ENCODE measurements around the gene ENGASE.

DNA sequence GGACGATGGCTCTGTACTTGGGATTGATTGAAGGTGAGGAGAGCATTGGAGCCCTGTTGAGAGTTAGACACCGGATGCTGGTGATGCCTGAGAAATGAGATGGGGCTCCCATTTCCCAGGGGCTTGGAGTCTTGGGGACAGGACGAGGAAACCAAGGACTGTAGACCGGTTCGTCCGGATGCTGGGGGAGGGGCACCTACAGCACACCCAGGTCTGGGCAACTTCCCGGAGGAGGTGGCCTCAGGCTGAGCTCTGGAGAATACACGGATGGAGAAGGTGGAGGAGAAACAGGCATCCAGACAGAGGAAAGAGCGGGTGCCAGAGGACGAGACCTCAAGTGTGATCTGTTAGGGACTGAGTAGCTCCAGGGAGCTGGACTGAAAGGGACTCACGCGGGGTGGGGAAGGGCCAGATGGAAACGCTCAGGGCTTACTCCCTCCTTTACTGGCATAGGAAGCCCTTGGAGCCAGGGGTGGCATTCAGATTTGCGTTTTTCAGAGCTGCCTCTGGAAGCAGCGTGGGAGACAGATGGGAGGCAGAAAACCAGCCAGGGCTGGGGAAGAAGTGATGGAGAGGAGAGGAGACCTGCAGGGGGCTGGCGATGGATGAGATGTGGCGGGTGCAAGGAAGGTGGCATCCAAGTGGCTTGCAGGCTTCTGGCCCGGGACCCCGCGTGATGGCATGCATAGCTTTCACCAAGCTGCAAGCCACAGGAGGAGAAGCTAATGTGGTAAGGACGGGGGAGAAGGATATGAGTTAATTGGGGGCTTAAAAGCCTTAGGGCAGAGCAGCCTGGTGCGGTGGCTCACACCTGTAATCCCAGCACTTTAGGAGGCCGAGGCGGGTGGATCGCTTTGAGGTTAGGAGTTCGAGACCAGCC lies 42.4 kb upstream of the ENGASE start:
- TF ChIP-seq, protein P1, sequence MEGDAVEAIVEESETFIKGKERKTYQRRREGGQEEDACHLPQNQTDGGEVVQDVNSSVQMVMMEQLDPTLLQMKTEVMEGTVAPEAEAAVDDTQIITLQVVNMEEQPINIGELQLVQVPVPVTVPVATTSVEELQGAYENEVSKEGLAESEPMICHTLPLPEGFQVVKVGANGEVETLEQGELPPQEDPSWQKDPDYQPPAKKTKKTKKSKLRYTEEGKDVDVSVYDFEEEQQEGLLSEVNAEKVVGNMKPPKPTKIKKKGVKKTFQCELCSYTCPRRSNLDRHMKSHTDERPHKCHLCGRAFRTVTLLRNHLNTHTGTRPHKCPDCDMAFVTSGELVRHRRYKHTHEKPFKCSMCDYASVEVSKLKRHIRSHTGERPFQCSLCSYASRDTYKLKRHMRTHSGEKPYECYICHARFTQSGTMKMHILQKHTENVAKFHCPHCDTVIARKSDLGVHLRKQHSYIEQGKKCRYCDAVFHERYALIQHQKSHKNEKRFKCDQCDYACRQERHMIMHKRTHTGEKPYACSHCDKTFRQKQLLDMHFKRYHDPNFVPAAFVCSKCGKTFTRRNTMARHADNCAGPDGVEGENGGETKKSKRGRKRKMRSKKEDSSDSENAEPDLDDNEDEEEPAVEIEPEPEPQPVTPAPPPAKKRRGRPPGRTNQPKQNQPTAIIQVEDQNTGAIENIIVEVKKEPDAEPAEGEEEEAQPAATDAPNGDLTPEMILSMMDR (conservative IDR thresholded peaks at IDR 0.05; ENCODE audit: low read depth in 2 of 2), result no peak
- TF ChIP-seq, protein P2, sequence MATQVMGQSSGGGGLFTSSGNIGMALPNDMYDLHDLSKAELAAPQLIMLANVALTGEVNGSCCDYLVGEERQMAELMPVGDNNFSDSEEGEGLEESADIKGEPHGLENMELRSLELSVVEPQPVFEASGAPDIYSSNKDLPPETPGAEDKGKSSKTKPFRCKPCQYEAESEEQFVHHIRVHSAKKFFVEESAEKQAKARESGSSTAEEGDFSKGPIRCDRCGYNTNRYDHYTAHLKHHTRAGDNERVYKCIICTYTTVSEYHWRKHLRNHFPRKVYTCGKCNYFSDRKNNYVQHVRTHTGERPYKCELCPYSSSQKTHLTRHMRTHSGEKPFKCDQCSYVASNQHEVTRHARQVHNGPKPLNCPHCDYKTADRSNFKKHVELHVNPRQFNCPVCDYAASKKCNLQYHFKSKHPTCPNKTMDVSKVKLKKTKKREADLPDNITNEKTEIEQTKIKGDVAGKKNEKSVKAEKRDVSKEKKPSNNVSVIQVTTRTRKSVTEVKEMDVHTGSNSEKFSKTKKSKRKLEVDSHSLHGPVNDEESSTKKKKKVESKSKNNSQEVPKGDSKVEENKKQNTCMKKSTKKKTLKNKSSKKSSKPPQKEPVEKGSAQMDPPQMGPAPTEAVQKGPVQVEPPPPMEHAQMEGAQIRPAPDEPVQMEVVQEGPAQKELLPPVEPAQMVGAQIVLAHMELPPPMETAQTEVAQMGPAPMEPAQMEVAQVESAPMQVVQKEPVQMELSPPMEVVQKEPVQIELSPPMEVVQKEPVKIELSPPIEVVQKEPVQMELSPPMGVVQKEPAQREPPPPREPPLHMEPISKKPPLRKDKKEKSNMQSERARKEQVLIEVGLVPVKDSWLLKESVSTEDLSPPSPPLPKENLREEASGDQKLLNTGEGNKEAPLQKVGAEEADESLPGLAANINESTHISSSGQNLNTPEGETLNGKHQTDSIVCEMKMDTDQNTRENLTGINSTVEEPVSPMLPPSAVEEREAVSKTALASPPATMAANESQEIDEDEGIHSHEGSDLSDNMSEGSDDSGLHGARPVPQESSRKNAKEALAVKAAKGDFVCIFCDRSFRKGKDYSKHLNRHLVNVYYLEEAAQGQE (IDR thresholded peaks at IDR 0.05; ENCODE audit: unreplicated experiment), result no peak
- TF ChIP-seq POLR2AphosphoS5 (IDR thresholded peaks at IDR 0.05; ENCODE audit: low read depth) (no peak), EZH2 (IDR thresholded peaks at IDR 0.05; ENCODE audit: low read depth, unreplicated experiment) (no peak), CREB1 (CRISPR knock-in tag; IDR thresholded peaks at IDR 0.05; ENCODE audit: low read depth) (no peak), JUNB (IDR thresholded peaks at IDR 0.05; ENCODE audit: unreplicated experiment) (no peak), EZH2phosphoT487 (IDR thresholded peaks at IDR 0.05; ENCODE audit: unreplicated experiment) (no peak), NANOG (IDR thresholded peaks at IDR 0.05; ENCODE audit: borderline replicate concordance) (no peak), ZNF331 (CRISPR knock-in tag; IDR thresholded peaks at IDR 0.05; ENCODE audit: low read depth) (no peak)
- TF ChIP-seq, protein P3, sequence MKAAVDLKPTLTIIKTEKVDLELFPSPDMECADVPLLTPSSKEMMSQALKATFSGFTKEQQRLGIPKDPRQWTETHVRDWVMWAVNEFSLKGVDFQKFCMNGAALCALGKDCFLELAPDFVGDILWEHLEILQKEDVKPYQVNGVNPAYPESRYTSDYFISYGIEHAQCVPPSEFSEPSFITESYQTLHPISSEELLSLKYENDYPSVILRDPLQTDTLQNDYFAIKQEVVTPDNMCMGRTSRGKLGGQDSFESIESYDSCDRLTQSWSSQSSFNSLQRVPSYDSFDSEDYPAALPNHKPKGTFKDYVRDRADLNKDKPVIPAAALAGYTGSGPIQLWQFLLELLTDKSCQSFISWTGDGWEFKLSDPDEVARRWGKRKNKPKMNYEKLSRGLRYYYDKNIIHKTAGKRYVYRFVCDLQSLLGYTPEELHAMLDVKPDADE (IDR thresholded peaks at IDR 0.05), result no peak
- TF ChIP-seq, protein P4, sequence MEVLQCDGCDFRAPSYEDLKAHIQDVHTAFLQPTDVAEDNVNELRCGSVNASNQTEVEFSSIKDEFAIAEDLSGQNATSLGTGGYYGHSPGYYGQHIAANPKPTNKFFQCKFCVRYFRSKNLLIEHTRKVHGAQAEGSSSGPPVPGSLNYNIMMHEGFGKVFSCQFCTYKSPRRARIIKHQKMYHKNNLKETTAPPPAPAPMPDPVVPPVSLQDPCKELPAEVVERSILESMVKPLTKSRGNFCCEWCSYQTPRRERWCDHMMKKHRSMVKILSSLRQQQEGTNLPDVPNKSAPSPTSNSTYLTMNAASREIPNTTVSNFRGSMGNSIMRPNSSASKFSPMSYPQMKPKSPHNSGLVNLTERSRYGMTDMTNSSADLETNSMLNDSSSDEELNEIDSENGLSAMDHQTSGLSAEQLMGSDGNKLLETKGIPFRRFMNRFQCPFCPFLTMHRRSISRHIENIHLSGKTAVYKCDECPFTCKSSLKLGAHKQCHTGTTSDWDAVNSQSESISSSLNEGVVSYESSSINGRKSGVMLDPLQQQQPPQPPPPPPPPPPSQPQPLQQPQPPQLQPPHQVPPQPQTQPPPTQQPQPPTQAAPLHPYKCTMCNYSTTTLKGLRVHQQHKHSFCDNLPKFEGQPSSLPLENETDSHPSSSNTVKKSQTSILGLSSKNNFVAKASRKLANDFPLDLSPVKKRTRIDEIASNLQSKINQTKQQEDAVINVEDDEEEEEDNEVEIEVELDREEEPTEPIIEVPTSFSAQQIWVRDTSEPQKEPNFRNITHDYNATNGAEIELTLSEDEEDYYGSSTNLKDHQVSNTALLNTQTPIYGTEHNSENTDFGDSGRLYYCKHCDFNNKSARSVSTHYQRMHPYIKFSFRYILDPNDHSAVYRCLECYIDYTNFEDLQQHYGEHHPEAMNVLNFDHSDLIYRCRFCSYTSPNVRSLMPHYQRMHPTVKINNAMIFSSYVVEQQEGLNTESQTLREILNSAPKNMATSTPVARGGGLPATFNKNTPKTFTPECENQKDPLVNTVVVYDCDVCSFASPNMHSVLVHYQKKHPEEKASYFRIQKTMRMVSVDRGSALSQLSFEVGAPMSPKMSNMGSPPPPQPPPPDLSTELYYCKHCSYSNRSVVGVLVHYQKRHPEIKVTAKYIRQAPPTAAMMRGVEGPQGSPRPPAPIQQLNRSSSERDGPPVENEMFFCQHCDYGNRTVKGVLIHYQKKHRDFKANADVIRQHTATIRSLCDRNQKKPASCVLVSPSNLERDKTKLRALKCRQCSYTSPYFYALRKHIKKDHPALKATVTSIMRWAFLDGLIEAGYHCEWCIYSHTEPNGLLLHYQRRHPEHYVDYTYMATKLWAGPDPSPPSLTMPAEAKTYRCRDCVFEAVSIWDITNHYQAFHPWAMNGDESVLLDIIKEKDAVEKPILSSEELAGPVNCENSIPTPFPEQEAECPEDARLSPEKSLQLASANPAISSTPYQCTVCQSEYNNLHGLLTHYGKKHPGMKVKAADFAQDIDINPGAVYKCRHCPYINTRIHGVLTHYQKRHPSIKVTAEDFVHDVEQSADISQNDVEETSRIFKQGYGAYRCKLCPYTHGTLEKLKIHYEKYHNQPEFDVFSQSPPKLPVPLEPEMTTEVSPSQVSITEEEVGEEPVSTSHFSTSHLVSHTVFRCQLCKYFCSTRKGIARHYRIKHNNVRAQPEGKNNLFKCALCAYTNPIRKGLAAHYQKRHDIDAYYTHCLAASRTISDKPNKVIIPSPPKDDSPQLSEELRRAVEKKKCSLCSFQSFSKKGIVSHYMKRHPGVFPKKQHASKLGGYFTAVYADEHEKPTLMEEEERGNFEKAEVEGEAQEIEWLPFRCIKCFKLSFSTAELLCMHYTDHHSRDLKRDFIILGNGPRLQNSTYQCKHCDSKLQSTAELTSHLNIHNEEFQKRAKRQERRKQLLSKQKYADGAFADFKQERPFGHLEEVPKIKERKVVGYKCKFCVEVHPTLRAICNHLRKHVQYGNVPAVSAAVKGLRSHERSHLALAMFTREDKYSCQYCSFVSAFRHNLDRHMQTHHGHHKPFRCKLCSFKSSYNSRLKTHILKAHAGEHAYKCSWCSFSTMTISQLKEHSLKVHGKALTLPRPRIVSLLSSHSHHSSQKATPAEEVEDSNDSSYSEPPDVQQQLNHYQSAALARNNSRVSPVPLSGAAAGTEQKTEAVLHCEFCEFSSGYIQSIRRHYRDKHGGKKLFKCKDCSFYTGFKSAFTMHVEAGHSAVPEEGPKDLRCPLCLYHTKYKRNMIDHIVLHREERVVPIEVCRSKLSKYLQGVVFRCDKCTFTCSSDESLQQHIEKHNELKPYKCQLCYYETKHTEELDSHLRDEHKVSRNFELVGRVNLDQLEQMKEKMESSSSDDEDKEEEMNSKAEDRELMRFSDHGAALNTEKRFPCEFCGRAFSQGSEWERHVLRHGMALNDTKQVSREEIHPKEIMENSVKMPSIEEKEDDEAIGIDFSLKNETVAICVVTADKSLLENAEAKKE (CRISPR knock-in tag; IDR thresholded peaks at IDR 0.05), result no peak

Measured in GM23338 (cell line).